ENCODE measurements around the gene EIF4E1B.

The EIF4E1B gene

DNA sequence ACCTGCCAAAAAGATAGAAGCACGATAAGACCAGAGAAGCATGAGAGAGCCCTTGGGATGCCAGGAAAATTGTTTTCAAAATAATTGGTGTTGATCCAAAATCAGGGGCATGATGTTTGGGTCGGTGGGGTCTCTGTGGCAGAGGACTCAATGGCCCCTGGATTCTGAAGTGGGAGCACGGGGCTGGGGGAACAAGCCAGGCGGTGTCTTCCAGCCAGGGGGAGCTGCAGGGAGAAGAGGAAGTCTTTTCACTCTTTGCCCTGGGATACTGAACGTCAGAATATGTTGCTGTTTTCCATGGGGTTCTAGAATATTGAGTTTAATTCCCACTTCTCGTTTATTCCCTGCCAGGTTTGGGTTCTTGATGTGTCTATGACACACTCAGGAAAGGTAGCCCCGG, 37.2 kb downstream of the EIF4E1B start:
- Histone ChIP-seq H3K9ac (ENCODE audit: low read depth, low read length, poor library complexity, severe bottlenecking) (no peak overlapping the region), H3K4me1 (ENCODE audit: insufficient read depth, low read length, poor library complexity, severe bottlenecking) (no peaks in the 10 kb centered on the region), H3K36me3 (ENCODE audit: insufficient read depth, low read length) (no peaks in the 10 kb centered on the region), H3K4me3 (ENCODE audit: low read length, poor library complexity, severe bottlenecking) (no peak overlapping the region), H3F3A (ENCODE audit: low read depth) (no peaks in the 10 kb centered on the region), H3K79me2 (ENCODE audit: insufficient read depth, low read length) (no peaks in the 10 kb centered on the region), H3K4me2 (ENCODE audit: low read depth, low read length, poor library complexity, severe bottlenecking) (no peak overlapping the region), H2AFZ (ENCODE audit: low read length) (no peak overlapping the region), H4K20me1 (ENCODE audit: insufficient read depth, low read length, poor library complexity, severe bottlenecking) (no peaks in the 10 kb centered on the region), H3K9me2 (replicated peaks; ENCODE audit: low read depth, low read length) (no peaks in the 10 kb centered on the region), H3K27me3 (ENCODE audit: insufficient read depth, low read length, poor library complexity, severe bottlenecking) (no peaks in the 10 kb centered on the region), H3K9me3 (ENCODE audit: insufficient read depth, low read depth, low read length) (no peaks in the 10 kb centered on the region)
- TF ChIP-seq EZH2phosphoT487 (IDR thresholded peaks at IDR 0.05; ENCODE audit: borderline replicate concordance) = no peak
- TF ChIP-seq, protein P1, sequence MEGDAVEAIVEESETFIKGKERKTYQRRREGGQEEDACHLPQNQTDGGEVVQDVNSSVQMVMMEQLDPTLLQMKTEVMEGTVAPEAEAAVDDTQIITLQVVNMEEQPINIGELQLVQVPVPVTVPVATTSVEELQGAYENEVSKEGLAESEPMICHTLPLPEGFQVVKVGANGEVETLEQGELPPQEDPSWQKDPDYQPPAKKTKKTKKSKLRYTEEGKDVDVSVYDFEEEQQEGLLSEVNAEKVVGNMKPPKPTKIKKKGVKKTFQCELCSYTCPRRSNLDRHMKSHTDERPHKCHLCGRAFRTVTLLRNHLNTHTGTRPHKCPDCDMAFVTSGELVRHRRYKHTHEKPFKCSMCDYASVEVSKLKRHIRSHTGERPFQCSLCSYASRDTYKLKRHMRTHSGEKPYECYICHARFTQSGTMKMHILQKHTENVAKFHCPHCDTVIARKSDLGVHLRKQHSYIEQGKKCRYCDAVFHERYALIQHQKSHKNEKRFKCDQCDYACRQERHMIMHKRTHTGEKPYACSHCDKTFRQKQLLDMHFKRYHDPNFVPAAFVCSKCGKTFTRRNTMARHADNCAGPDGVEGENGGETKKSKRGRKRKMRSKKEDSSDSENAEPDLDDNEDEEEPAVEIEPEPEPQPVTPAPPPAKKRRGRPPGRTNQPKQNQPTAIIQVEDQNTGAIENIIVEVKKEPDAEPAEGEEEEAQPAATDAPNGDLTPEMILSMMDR (conservative IDR thresholded peaks at IDR 0.05; ENCODE audit: low read length) = no peak

DNA sequence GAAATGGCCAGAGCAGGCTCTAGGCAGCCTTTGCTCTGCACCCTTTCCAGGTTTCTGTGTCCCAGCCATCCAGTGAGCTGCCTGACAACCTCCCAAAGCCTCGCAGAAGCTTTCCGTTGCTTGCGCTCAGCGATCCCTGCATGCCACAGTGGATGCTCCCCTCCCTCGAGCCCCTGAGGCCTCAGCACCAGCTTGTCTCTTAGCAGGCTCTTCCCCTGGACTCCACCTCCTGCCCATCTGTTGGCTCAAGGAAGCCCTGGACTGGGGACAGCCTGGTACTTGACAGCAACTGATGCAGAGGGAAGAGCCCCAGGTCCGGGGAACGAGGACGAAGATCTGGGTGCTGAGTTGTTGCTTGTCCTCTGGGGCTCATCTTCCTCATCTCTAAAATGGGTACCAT, 40.0 kb downstream of the EIF4E1B start:
- Histone ChIP-seq H3K27me3 (ENCODE audit: insufficient read depth, low read length, poor library complexity, severe bottlenecking) (no peaks in the 10 kb centered on the region), H3K4me2 (ENCODE audit: low read depth, low read length, poor library complexity, severe bottlenecking) (no peak overlapping the region)

DNA sequence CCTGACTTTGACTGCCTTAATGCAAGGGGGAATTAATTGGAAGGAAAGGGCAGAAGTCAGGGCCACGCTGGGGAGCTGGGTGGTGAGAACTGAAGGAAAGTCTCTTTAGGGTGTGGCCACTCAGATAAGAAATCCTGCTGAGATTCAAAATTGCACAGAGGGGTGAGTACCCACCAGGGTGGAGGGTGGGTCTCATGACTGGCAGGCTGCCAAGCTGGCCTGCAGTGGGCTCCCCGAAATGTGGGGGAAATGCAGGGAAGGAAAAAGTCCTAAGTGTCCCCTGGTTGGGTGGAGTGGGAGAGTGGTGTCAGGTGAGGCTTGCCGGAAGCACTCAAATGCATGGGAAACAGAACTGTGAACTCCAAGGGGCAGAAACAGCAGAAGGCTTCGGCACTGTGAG, 40.9 kb downstream of the EIF4E1B start:
- no peak overlapping the region for H3K4me2 ChIP-seq (ENCODE audit: low read depth, low read length, poor library complexity, severe bottlenecking)
- H3K4me1 ChIP-seq (ENCODE audit: insufficient read depth, low read length, poor library complexity, severe bottlenecking) = peaks cover 5% of the 10 kb centered on the region
- H3F3A ChIP-seq (ENCODE audit: low read depth) = no peaks in the 10 kb centered on the region
- H3K27me3 ChIP-seq (ENCODE audit: insufficient read depth, low read length, poor library complexity, severe bottlenecking) = no peaks in the 10 kb centered on the region
- TF ChIP-seq, protein P1 (conservative IDR thresholded peaks at IDR 0.05; ENCODE audit: low read length) = no peak
- no peak for TF ChIP-seq EZH2phosphoT487 (IDR thresholded peaks at IDR 0.05; ENCODE audit: borderline replicate concordance)
- no peaks in the 10 kb centered on the region for H3K36me3 ChIP-seq (ENCODE audit: insufficient read depth, low read length)
- no peak overlapping the region for H2AFZ ChIP-seq (ENCODE audit: low read length)
- H3K79me2 ChIP-seq (ENCODE audit: insufficient read depth, low read length) = no peaks in the 10 kb centered on the region
- H3K9me3 ChIP-seq (ENCODE audit: insufficient read depth, low read depth, low read length) = no peaks in the 10 kb centered on the region
- H3K4me3 ChIP-seq (ENCODE audit: low read length, poor library complexity, severe bottlenecking) = no peak overlapping the region
- no peaks in the 10 kb centered on the region for H3K9me2 ChIP-seq (replicated peaks; ENCODE audit: low read depth, low read length)
- H4K20me1 ChIP-seq (ENCODE audit: insufficient read depth, low read length, poor library complexity, severe bottlenecking) = no peaks in the 10 kb centered on the region
- no peak overlapping the region for H3K9ac ChIP-seq (ENCODE audit: low read depth, low read length, poor library complexity, severe bottlenecking)

More for the DNA sequence above, 40.0 kb downstream of the EIF4E1B start:
- Histone ChIP-seq H3K9me3 (ENCODE audit: insufficient read depth, low read depth, low read length) (no peaks in the 10 kb centered on the region), H2AFZ (ENCODE audit: low read length) (no peak overlapping the region), H3K9ac (ENCODE audit: low read depth, low read length, poor library complexity, severe bottlenecking) (no peak overlapping the region), H4K20me1 (ENCODE audit: insufficient read depth, low read length, poor library complexity, severe bottlenecking) (no peaks in the 10 kb centered on the region), H3F3A (ENCODE audit: low read depth) (no peaks in the 10 kb centered on the region), H3K79me2 (ENCODE audit: insufficient read depth, low read length) (no peaks in the 10 kb centered on the region), H3K9me2 (replicated peaks; ENCODE audit: low read depth, low read length) (no peaks in the 10 kb centered on the region), H3K4me1 (ENCODE audit: insufficient read depth, low read length, poor library complexity, severe bottlenecking) (no peaks in the 10 kb centered on the region), H3K4me3 (ENCODE audit: low read length, poor library complexity, severe bottlenecking) (no peak overlapping the region), H3K36me3 (ENCODE audit: insufficient read depth, low read length) (no peaks in the 10 kb centered on the region)
- TF ChIP-seq EZH2phosphoT487 (IDR thresholded peaks at IDR 0.05; ENCODE audit: borderline replicate concordance) = no peak
- TF ChIP-seq, protein P1 (conservative IDR thresholded peaks at IDR 0.05; ENCODE audit: low read length) = no peak

Measured in Loucy (cell line).